ENCODE measurements around the gene EML6.
A peak's percentile ranks its signal among the peaks of the same experiment; 100 is the strongest.

EML6 gene

DNA sequence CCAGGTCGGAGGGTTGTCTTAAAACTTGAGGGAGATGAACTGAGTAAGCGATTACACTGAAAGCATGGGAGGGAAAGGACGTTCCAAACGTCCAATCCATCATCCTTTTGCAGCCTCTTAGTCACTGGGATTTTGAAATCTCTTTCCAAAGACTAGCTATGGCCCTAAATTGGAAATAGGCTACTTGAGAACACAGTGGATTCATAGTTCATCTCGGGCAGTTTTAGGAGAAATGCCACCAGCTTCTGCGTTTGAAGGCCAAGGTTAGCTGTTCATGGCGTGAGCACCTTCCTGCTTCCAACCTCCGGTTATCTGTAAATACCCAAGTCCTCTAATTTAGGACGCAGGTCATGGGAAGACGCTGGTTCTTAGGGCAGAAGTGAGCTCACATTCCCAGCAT, 821 bp upstream of the EML6 start:
- H3K4me1 Mint-ChIP-seq = peaks cover 12% of the 10 kb centered on the region
- H3K27ac Mint-ChIP-seq = peak overlapping the region in 1 of 3 experiments; percentile 69
- H3K36me3 Mint-ChIP-seq (ENCODE audit: low read depth) = no peaks in the 10 kb centered on the region

DNA sequence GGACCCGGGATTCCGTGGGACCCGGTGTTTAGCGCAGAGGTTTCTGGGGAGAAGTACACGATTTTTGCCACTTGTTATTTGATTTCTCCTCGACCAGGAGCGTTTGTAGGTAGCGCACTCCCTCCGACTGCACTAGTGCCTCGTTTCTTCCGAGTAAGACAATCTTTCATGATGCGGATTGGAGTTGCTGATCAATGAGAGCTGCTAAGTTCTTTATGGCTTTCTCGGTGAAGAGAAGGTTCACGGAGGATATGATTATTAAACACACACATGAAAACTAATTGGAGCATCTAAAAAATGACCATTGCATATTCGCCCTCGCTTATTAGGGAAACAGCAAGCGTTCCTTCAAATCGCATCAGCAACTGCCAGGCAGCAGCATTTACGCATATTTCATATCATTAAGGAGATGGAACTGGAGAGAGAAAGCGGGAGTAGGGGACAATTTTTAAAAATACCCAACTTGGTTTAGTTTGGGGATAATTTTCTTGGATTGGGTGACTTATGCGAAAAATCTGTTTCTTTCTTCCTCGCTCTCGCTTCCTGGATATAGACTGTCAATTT, 616 bp downstream of the EML6 start:
- H3K27ac Mint-ChIP-seq = peak overlapping the region in 1 of 3 experiments; percentile 31
- H3K4me1 Mint-ChIP-seq = peaks cover 12% of the 10 kb centered on the region
- H3K36me3 Mint-ChIP-seq (ENCODE audit: low read depth) = no peaks in the 10 kb centered on the region
- peak overlapping the region; percentile 88 to 95 (median 93) for H3K4me3 Mint-ChIP-seq
- no peaks in the 10 kb centered on the region for H3K9me3 Mint-ChIP-seq
- H3K27me3 Mint-ChIP-seq (ENCODE audit: low read depth) = peaks cover 64% of the 10 kb centered on the region
- TF ChIP-seq, protein P1, sequence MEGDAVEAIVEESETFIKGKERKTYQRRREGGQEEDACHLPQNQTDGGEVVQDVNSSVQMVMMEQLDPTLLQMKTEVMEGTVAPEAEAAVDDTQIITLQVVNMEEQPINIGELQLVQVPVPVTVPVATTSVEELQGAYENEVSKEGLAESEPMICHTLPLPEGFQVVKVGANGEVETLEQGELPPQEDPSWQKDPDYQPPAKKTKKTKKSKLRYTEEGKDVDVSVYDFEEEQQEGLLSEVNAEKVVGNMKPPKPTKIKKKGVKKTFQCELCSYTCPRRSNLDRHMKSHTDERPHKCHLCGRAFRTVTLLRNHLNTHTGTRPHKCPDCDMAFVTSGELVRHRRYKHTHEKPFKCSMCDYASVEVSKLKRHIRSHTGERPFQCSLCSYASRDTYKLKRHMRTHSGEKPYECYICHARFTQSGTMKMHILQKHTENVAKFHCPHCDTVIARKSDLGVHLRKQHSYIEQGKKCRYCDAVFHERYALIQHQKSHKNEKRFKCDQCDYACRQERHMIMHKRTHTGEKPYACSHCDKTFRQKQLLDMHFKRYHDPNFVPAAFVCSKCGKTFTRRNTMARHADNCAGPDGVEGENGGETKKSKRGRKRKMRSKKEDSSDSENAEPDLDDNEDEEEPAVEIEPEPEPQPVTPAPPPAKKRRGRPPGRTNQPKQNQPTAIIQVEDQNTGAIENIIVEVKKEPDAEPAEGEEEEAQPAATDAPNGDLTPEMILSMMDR (IDR thresholded peaks at IDR 0.05; ENCODE audit: unreplicated experiment in 3 of 3) = no peak

More for the DNA sequence above, 821 bp upstream of the EML6 start:
- H3K9me3 Mint-ChIP-seq = no peaks in the 10 kb centered on the region
- H3K4me3 Mint-ChIP-seq = peak overlapping the region; percentile 88 to 95 (median 93)
- TF ChIP-seq, protein P1 (IDR thresholded peaks at IDR 0.05; ENCODE audit: unreplicated experiment in 3 of 3) = no peak
- peaks cover 61% of the 10 kb centered on the region for H3K27me3 Mint-ChIP-seq (ENCODE audit: low read depth)

DNA sequence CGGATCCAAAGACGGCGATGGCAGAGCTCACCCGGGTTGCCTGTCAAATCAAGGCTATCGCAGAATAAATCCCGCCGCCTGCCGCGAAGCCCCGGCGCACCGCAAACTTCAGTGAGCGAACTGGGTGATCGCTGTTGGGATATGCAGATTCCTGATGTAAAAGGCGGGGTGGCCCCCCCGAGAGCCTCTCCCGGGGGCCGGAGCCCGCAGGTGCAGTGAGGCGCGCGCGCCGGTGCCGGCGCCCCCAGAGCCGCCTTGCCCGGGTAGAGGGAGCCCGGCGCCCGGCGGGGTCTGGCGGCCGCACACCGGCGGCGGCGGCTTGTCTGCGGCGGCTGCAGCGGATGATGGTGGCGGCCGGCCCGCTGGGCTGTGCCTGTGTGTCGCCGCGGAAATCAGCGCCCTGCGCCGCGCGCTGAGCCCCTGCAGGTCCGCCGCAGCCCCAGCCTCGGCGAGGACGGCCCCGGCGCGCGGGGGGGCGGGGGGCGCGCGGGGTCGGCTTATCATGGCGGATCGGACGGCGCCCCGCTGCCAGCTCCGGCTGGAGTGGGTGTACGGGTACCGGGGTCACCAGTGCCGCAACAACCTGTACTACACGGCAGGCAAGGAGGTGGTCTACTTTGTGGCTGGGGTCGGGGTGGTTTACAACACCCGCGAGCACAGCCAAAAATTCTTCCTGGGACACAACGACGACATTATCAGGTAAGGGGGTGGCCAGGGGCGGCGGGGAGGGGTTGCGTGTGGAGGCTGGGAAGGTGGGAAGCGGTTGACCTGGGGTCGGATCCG, 1.3 kb downstream of the EML6 start:
- H3K27me3 Mint-ChIP-seq (ENCODE audit: low read depth) = peaks cover 68% of the 10 kb centered on the region
- no peaks in the 10 kb centered on the region for H3K36me3 Mint-ChIP-seq (ENCODE audit: low read depth)
- peaks cover 12% of the 10 kb centered on the region for H3K4me1 Mint-ChIP-seq
- TF ChIP-seq, protein P1 (IDR thresholded peaks at IDR 0.05; ENCODE audit: unreplicated experiment in 3 of 3) = no peak
- H3K4me3 Mint-ChIP-seq = peak overlapping the region; percentile 95 to 96 (median 95)
- no peaks in the 10 kb centered on the region for H3K9me3 Mint-ChIP-seq
- peak overlapping the region in 1 of 3 experiments; percentile 23 for H3K27ac Mint-ChIP-seq

DNA sequence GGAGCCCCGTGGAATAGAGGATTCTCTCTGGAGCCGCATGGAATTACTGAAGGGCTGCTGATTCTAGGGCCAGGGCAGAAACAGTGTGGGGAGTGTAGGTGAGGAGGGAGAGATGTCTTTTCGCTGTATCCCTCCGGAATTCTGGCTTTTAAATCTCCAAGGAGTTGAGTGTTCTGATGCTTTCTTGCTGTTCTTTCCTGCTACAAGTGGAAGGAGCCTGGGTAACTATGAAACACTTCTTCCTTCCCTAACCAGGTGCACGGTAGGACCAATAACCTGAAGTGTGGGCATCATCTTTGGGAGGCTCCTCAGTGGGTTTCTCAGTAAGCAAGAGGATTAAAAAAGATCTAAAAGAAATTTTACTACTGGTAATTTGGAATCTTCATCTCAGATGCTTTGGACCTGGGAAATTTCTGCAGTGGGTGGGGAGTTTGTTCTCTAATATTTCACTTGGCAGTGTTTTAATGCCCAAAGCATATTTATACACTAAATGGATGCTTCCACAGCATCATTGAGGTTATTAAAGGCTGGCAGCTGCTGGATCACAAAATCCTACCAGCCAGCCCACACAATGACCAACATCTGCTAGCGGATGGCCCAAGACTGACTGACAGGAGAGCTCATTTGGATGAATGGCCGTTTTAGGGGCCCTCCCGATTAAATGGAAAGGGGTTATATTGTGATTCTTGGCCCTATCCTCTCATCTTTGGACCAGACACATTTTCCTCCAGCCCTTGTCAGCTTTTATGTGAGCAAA, 2.1 kb downstream of the EML6 start:
- H3K27ac Mint-ChIP-seq = peak overlapping the region in 1 of 3 experiments; percentile 23
- H3K4me3 Mint-ChIP-seq = peak overlapping the region; percentile 94 to 96 (median 95)
- H3K4me1 Mint-ChIP-seq = peaks cover 12% of the 10 kb centered on the region
- H3K9me3 Mint-ChIP-seq = no peaks in the 10 kb centered on the region
- TF ChIP-seq, protein P1 (IDR thresholded peaks at IDR 0.05; ENCODE audit: unreplicated experiment in 3 of 3) = no peak
- no peaks in the 10 kb centered on the region for H3K36me3 Mint-ChIP-seq (ENCODE audit: low read depth)
- peaks cover 70% of the 10 kb centered on the region for H3K27me3 Mint-ChIP-seq (ENCODE audit: low read depth)

DNA sequence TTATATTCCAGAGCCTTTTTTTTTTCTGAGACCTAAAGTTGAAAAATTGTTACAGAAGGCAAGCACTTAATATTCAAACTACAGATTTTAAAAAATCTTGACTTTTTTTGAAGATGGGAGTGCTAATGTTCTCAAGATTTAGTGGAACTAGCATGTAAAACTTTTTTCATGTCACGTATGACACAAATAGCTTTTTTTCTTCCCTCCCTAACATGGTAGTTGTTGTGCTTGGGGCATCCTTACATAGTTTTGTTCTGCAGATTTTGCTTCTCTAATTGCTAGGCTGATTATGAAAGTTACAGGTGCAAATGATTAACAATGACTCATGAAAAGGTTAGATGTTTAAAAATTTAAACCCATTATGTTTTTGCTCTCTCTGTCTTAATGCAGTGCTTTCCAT, 3.0 kb downstream of the EML6 start:
- Mint-ChIP-seq H3K36me3 (ENCODE audit: low read depth) (no peaks in the 10 kb centered on the region), H3K9me3 (no peaks in the 10 kb centered on the region), H3K27ac (no peak overlapping the region), H3K4me1 (peaks cover 12% of the 10 kb centered on the region), H3K27me3 (ENCODE audit: low read depth) (peaks cover 70% of the 10 kb centered on the region), H3K4me3 (peak overlapping the region; percentile 35 to 95 (median 94))
- TF ChIP-seq, protein P1 (IDR thresholded peaks at IDR 0.05; ENCODE audit: unreplicated experiment in 3 of 3) = no peak

Data from nephron (organoid).